ENCODE measurements around the gene LAMTOR4. TPM values are rescaled to one million over a fixed set of nuclear protein-coding genes. Genes with fewer than 3 reads are reported as not detected.

Gene LAMTOR4
- total RNA-seq, 1 donor from 2014 or later, result 75.7 TPM

- Mint-ChIP-seq H3K4me1 (ENCODE audit: low read depth) (no peaks in the 10 kb centered on the region), H3K36me3 (ENCODE audit: low read depth) (peaks cover 34% of the 10 kb centered on the region), H3K27me3 (ENCODE audit: low read depth) (no peaks in the 10 kb centered on the region), H3K9me3 (ENCODE audit: low read depth) (no peaks in the 10 kb centered on the region), H3K27ac (ENCODE audit: unreplicated experiment) (no peak overlapping the region), H3K4me3 (ENCODE audit: unreplicated experiment) (no peak overlapping the region)
- DNase-seq (ENCODE audit: low spot score), result no peak
- TF ChIP-seq CTCF (IDR thresholded peaks at IDR 0.05), result peak; percentile 32
These were observed 39.1 kb upstream of the LAMTOR4 start for GRCh38 chr7:100109521-100110163.

DNA sequence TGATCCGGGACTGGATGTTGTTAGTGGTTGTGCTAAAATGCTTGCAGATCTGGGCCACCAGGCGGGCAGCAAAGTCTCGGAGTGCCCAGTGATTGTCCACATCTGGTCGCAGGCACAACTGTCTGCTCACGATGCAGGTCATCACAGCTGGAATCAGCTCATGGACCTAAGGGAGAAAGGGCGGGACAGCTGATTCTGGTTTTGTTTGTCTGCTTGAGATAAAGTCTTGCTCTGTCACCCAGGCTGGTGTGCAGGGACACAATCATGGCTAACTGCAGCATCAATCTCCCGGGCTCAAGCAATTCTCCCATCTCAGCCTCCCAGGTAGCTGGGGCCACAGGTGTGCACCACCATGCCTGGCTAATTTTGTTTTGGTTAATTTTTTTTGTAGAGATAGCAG lies 37.6 kb upstream of the LAMTOR4 start:
- Mint-ChIP-seq H3K4me1 (ENCODE audit: low read depth) (no peaks in the 10 kb centered on the region), H3K27me3 (ENCODE audit: low read depth) (no peaks in the 10 kb centered on the region), H3K9me3 (ENCODE audit: low read depth) (no peaks in the 10 kb centered on the region), H3K36me3 (ENCODE audit: low read depth) (peaks cover 29% of the 10 kb centered on the region), H3K4me3 (ENCODE audit: unreplicated experiment) (no peak overlapping the region), H3K27ac (ENCODE audit: unreplicated experiment) (no peak overlapping the region)
- no peak for TF ChIP-seq CTCF (IDR thresholded peaks at IDR 0.05)
- no peak for DNase-seq (ENCODE audit: low spot score)

GRCh38 chr7:100111914-100112313 lies 36.8 kb upstream of the LAMTOR4 start:
- H3K27me3 Mint-ChIP-seq (ENCODE audit: low read depth), result no peaks in the 10 kb centered on the region
- no peak overlapping the region for H3K4me3 Mint-ChIP-seq (ENCODE audit: unreplicated experiment)
- peaks cover 26% of the 10 kb centered on the region for H3K36me3 Mint-ChIP-seq (ENCODE audit: low read depth)
- no peaks in the 10 kb centered on the region for H3K4me1 Mint-ChIP-seq (ENCODE audit: low read depth)
- H3K9me3 Mint-ChIP-seq (ENCODE audit: low read depth), result no peaks in the 10 kb centered on the region
- no peak for TF ChIP-seq CTCF (IDR thresholded peaks at IDR 0.05)
- DNase-seq (ENCODE audit: low spot score), result no peak
- H3K27ac Mint-ChIP-seq (ENCODE audit: unreplicated experiment), result no peak overlapping the region

GRCh38 chr7:100115026-100115425 lies 33.7 kb upstream of the LAMTOR4 start:
- H3K4me3 Mint-ChIP-seq (ENCODE audit: unreplicated experiment), result no peak overlapping the region
- no peak for TF ChIP-seq CTCF (IDR thresholded peaks at IDR 0.05)
- no peak overlapping the region for H3K27ac Mint-ChIP-seq (ENCODE audit: unreplicated experiment)
- no peaks in the 10 kb centered on the region for H3K27me3 Mint-ChIP-seq (ENCODE audit: low read depth)
- DNase-seq (ENCODE audit: low spot score), result no peak
- peaks cover 11% of the 10 kb centered on the region for H3K4me1 Mint-ChIP-seq (ENCODE audit: low read depth)
- no peaks in the 10 kb centered on the region for H3K9me3 Mint-ChIP-seq (ENCODE audit: low read depth)
- H3K36me3 Mint-ChIP-seq (ENCODE audit: low read depth), result peaks cover 14% of the 10 kb centered on the region

DNA sequence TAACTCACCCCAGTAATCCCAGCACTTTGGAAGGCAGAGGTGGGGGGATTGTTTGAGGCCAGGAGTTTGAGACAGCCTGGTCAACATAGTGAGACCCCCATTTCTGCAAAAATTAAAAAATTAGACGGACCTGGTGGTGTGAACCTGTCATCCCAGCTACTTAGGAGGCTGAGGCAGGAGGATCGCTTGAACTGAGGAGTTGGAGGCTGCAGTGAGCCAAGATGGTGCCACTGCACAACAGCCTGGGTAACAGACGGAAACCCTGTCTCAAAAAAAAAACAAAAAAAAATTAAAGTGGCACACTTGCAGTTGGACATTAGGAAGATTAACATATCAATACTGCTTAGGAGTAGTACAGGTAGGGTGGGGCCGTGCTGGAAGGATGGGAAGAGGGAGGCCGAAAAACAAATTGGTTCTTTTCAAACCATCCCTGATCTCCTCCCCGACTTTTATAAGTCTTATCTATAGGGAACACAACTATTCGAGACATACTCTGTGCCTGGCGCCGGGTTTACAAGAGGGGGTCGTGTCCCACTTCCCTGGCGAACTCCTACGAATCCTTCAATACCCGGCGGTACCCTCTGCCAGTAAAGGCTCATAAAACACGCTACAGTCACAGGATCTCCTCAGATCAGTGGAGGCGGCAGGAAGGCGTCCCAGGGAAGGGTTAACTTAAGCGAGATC lies 30.2 kb upstream of the LAMTOR4 start:
- H3K27ac Mint-ChIP-seq (ENCODE audit: unreplicated experiment), result peak overlapping the region; percentile 96
- H3K4me1 Mint-ChIP-seq (ENCODE audit: low read depth), result peaks cover 21% of the 10 kb centered on the region
- H3K9me3 Mint-ChIP-seq (ENCODE audit: low read depth), result no peaks in the 10 kb centered on the region
- TF ChIP-seq CTCF (IDR thresholded peaks at IDR 0.05), result no peak
- peaks cover 4% of the 10 kb centered on the region for H3K36me3 Mint-ChIP-seq (ENCODE audit: low read depth)
- no peaks in the 10 kb centered on the region for H3K27me3 Mint-ChIP-seq (ENCODE audit: low read depth)
- no peak for DNase-seq (ENCODE audit: low spot score)
- peak overlapping the region; percentile 86 for H3K4me3 Mint-ChIP-seq (ENCODE audit: unreplicated experiment)
